Kidney tubule cell (primary cell): Measurements from ENCODE around the gene MCCD1.

Experiments
- DNase-seq: peaks from one replicate; pipeline ENCODE4 v3.0.0-alpha.2; 2018; ENCODE audit warnings: low spot score

The MCCD1 gene

GRCh38 chr6:31572041-31572911 is 43.5 kb downstream of the MCCD1 start, which contains the start of gene LTA:
Gene LTA (plus strand): TSS chr6:31572289. CDS start chr6:31572743, 454 bp downstream.
- no peak for DNase-seq

GRCh38 chr6:31573239-31574105 is 44.7 kb downstream of the MCCD1 start:
- DNase-seq, result peak; percentile 17

GRCh38 chr6:31574106-31575061 is 45.6 kb downstream of the MCCD1 start:
- DNase-seq, result no peak

- DNase-seq, result peak; percentile 89
Observed at GRCh38 chr6:31575335-31575901, 46.7 kb downstream of the MCCD1 start, which contains the start of gene TNF. Gene TNF (plus strand): TSS chr6:31575565. CDS start chr6:31575742, 177 bp downstream.

GRCh38 chr6:31575952-31576685 is 47.4 kb downstream of the MCCD1 start:
- DNase-seq, result peak; percentile 7

- peak; percentile 8 for DNase-seq
Observed at GRCh38 chr6:31576897-31577578, 48.3 kb downstream of the MCCD1 start.

GRCh38 chr6:31577579-31577966 is 48.8 kb downstream of the MCCD1 start:
- peak; percentile 7 for DNase-seq

GRCh38 chr6:31578184-31579118 is 49.7 kb downstream of the MCCD1 start:
- peak; percentile 97 for DNase-seq

- DNase-seq, result peak; percentile 46
Observed at GRCh38 chr6:31579119-31579505, 50.4 kb downstream of the MCCD1 start.
